Measurements from ENCODE around the gene AP2B1.

The AP2B1 gene

DNA sequence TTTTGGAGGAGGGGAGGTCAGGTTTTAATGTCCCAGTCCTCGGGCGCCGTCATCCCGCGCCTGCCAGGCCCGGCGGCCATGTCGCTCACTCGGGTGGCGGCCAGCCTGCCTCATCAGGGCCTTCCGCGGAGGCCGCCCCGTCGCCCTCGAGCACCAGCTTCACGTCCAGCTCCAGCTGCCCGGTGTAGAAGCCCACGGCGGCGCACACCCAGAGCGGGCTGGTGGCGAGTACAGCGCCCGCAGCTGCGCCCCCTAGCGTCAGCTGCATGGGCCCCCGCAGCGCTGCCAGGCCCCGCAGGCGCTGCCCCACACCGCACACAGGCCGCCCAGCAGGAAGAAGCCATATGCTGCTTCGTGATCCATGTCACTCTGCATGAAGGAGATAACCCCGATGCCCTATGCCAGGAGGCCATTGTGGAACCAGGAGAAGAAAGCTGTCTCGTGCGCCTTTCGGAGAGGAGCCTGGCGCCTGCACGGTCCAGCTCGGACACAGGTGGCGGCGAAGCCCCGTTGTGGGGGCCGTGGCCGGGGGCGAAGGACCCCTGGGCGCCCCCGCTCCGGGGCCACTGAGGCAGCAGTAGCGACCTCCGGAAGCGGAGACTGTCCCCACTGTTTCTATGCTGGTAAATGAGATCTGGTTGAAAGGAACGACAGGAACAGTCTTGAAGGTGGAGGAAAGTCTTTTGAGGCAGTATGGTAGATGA lies 9.6 kb downstream of the AP2B1 start:
- H3K9me3 ChIP-seq (replicated peaks; ENCODE audit: insufficient read depth, low read length): no peaks in the 10 kb centered on the region
- H2AFZ ChIP-seq (ENCODE audit: low read length): no peak overlapping the region
- H3K4me3 ChIP-seq (ENCODE audit: low read length): no peak overlapping the region
- peaks cover 4% of the 10 kb centered on the region; the same call in 1 of the 2 replicates for H3K36me3 ChIP-seq (replicated peaks; ENCODE audit: insufficient read depth, low read length)
- H3K27me3 ChIP-seq (replicated peaks; ENCODE audit: insufficient read depth, low read length): no peaks in the 10 kb centered on the region
- no peak overlapping the region for H3K9ac ChIP-seq (ENCODE audit: low read length)
- no peak overlapping the region for H3K4me2 ChIP-seq (ENCODE audit: low read depth, low read length)
- DNase-seq: no peak
- peaks cover 15% of the 10 kb centered on the region for H3K79me2 ChIP-seq (ENCODE audit: low read length)
- no peaks in the 10 kb centered on the region for H3K4me1 ChIP-seq (ENCODE audit: low read length)
- TF ChIP-seq EZH2phosphoT487 (IDR thresholded peaks at IDR 0.05; ENCODE audit: low read length) (no peak), EZH2 (optimal IDR thresholded peaks at IDR 0.05; ENCODE audit: low read depth, low read length) (no peak)
- TF ChIP-seq, protein P1, sequence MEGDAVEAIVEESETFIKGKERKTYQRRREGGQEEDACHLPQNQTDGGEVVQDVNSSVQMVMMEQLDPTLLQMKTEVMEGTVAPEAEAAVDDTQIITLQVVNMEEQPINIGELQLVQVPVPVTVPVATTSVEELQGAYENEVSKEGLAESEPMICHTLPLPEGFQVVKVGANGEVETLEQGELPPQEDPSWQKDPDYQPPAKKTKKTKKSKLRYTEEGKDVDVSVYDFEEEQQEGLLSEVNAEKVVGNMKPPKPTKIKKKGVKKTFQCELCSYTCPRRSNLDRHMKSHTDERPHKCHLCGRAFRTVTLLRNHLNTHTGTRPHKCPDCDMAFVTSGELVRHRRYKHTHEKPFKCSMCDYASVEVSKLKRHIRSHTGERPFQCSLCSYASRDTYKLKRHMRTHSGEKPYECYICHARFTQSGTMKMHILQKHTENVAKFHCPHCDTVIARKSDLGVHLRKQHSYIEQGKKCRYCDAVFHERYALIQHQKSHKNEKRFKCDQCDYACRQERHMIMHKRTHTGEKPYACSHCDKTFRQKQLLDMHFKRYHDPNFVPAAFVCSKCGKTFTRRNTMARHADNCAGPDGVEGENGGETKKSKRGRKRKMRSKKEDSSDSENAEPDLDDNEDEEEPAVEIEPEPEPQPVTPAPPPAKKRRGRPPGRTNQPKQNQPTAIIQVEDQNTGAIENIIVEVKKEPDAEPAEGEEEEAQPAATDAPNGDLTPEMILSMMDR (IDR thresholded peaks at IDR 0.05; ENCODE audit: low read length): no peak
- no peaks in the 10 kb centered on the region; the same call in 1 of the 2 replicates for H4K20me1 ChIP-seq (ENCODE audit: insufficient read depth, low read length)
- no peaks in the 10 kb centered on the region for H3K9me2 ChIP-seq (replicated peaks; ENCODE audit: insufficient read depth, low read length)
- H3F3A ChIP-seq (ENCODE audit: insufficient read depth, low read length): no peaks in the 10 kb centered on the region
- no peak overlapping the region for H3K27ac ChIP-seq (ENCODE audit: low read length)

DNA sequence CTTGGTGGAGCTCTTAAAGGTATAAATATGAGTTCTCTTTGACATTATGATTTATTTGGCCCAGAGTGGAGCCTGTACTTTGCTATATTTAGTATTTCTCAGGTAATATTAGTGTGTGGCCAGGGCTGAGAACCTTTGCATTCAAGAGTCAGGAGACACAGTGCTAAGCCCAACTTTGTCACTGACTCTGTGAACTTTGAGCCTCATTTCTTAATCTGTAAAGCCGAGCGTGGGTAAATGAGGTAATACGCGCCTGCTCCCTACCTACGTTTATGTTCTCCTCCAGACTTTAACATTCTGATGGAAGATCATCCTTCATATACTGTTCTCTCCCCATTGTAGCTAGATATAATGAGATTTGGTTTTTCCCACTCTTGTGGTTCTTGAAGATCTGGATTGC lies 10.5 kb downstream of the AP2B1 start:
- Histone ChIP-seq H3K36me3 (replicated peaks; ENCODE audit: insufficient read depth, low read length) (peaks cover 4% of the 10 kb centered on the region; the same call in 1 of the 2 replicates), H3F3A (ENCODE audit: insufficient read depth, low read length) (no peaks in the 10 kb centered on the region), H3K79me2 (ENCODE audit: low read length) (peaks cover 7% of the 10 kb centered on the region), H4K20me1 (ENCODE audit: insufficient read depth, low read length) (no peaks in the 10 kb centered on the region; the same call in 1 of the 2 replicates), H3K27ac (ENCODE audit: low read length) (no peak overlapping the region), H3K4me1 (ENCODE audit: low read length) (no peaks in the 10 kb centered on the region), H3K27me3 (replicated peaks; ENCODE audit: insufficient read depth, low read length) (no peaks in the 10 kb centered on the region), H3K9me2 (replicated peaks; ENCODE audit: insufficient read depth, low read length) (no peaks in the 10 kb centered on the region), H3K4me3 (ENCODE audit: low read length) (no peak overlapping the region), H3K9ac (ENCODE audit: low read length) (no peak overlapping the region), H3K4me2 (ENCODE audit: low read depth, low read length) (no peak overlapping the region), H3K9me3 (replicated peaks; ENCODE audit: insufficient read depth, low read length) (no peaks in the 10 kb centered on the region), H2AFZ (ENCODE audit: low read length) (no peak overlapping the region)
- DNase-seq: no peak
- no peak for TF ChIP-seq EZH2 (optimal IDR thresholded peaks at IDR 0.05; ENCODE audit: low read depth, low read length)

DNA sequence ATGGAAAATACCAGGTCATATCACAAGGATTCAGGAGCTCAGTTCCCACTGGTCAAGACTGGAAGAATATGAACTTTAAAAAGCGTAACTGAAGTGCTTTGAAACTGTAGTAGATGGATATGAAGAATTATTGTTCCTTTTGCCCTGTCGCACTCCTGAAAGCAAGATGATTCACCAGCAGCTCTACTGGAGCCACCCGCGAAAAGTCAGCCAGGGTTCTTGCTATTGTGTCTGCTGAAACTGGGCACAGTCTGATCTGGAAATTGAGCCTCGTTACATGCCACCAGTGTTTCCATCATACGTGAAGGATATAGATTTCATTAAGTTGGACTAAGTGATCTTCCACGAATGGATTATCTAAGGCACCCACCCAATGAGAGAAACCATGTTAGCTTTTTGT lies 16.6 kb downstream of the AP2B1 start:
- Histone ChIP-seq H3F3A (ENCODE audit: insufficient read depth, low read length) (no peaks in the 10 kb centered on the region), H3K27ac (ENCODE audit: low read length) (no peak overlapping the region), H3K9ac (ENCODE audit: low read length) (no peak overlapping the region), H4K20me1 (ENCODE audit: insufficient read depth, low read length) (no peaks in the 10 kb centered on the region; the same call in none of the 2 replicates), H3K9me3 (replicated peaks; ENCODE audit: insufficient read depth, low read length) (no peaks in the 10 kb centered on the region), H3K4me2 (ENCODE audit: low read depth, low read length) (no peak overlapping the region), H3K79me2 (ENCODE audit: low read length) (no peaks in the 10 kb centered on the region), H2AFZ (ENCODE audit: low read length) (no peak overlapping the region), H3K4me1 (ENCODE audit: low read length) (no peaks in the 10 kb centered on the region), H3K36me3 (replicated peaks; ENCODE audit: insufficient read depth, low read length) (0 out of 2 replicates have a peak, but pooled peaks cover 4% of the 10 kb centered on the region), H3K9me2 (replicated peaks; ENCODE audit: insufficient read depth, low read length) (no peaks in the 10 kb centered on the region), H3K27me3 (replicated peaks; ENCODE audit: insufficient read depth, low read length) (no peaks in the 10 kb centered on the region), H3K4me3 (ENCODE audit: low read length) (no peak overlapping the region)
- no peak for DNase-seq
- TF ChIP-seq EZH2phosphoT487 (IDR thresholded peaks at IDR 0.05; ENCODE audit: low read length) (no peak), EZH2 (optimal IDR thresholded peaks at IDR 0.05; ENCODE audit: low read depth, low read length) (no peak)
- TF ChIP-seq, protein P1 (IDR thresholded peaks at IDR 0.05; ENCODE audit: low read length): no peak

DNA sequence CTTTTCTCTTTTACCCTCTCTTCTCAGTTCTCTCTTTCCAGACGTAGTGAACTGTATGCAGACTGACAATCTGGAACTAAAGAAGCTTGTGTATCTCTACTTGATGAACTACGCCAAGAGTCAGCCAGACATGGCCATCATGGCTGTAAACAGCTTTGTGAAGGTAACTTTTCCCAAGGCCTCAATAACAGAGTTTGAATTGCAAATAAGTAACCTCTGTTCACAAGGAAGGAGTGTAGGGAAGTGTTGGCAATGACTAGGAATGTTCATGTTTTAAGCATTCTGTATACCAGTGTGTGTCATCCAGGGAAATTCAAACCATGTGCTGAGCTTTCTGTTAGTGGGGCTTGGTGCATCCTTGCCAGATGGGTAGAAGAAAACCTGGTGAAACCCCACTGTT lies 18.6 kb downstream of the AP2B1 start:
- no peaks in the 10 kb centered on the region for H3K9me3 ChIP-seq (replicated peaks; ENCODE audit: insufficient read depth, low read length)
- no peaks in the 10 kb centered on the region for H3K79me2 ChIP-seq (ENCODE audit: low read length)
- no peak overlapping the region for H3K4me3 ChIP-seq (ENCODE audit: low read length)
- H3K9ac ChIP-seq (ENCODE audit: low read length): no peak overlapping the region
- H4K20me1 ChIP-seq (ENCODE audit: insufficient read depth, low read length): no peaks in the 10 kb centered on the region; the same call in none of the 2 replicates
- H2AFZ ChIP-seq (ENCODE audit: low read length): no peak overlapping the region
- H3K36me3 ChIP-seq (replicated peaks; ENCODE audit: insufficient read depth, low read length): no peaks in the 10 kb centered on the region
- H3K9me2 ChIP-seq (replicated peaks; ENCODE audit: insufficient read depth, low read length): no peaks in the 10 kb centered on the region
- no peaks in the 10 kb centered on the region for H3F3A ChIP-seq (ENCODE audit: insufficient read depth, low read length)
- DNase-seq: no peak
- TF ChIP-seq, protein P1 (IDR thresholded peaks at IDR 0.05; ENCODE audit: low read length): no peak
- no peak for TF ChIP-seq EZH2phosphoT487 (IDR thresholded peaks at IDR 0.05; ENCODE audit: low read length)
- TF ChIP-seq EZH2 (optimal IDR thresholded peaks at IDR 0.05; ENCODE audit: low read depth, low read length): no peak
- H3K4me1 ChIP-seq (ENCODE audit: low read length): no peaks in the 10 kb centered on the region
- H3K27ac ChIP-seq (ENCODE audit: low read length): no peak overlapping the region
- no peaks in the 10 kb centered on the region for H3K27me3 ChIP-seq (replicated peaks; ENCODE audit: insufficient read depth, low read length)
- no peak overlapping the region for H3K4me2 ChIP-seq (ENCODE audit: low read depth, low read length)
